HG03432 (cell line): ENCODE measurements around the gene PTPRR.
"Not testable (repeated sequence)": the region's sequence is repeated elsewhere in the genome, so short reads cannot be mapped to it uniquely, and the experiment has no call there.

ENCODE experiments used
- ATAC-seq: cut with Tn5 transposase; IDR thresholded peaks from one replicate; pipeline ENCODE4 v1.9.1; 2021; ENCODE audit warnings: mild to moderate bottlenecking, moderate library complexity; ENCODE audit not compliant: unreplicated experiment

Gene PTPRR

GRCh38 chr12:70749931-70750330 lies 170.6 kb downstream of the PTPRR start:
- ATAC-seq, result no peak

- no peak for ATAC-seq
Measured at GRCh38 chr12:70748809-70749208, 171.7 kb downstream of the PTPRR start.

- no peak for ATAC-seq
Measured at GRCh38 chr12:70747445-70748260, 172.9 kb downstream of the PTPRR start.

- no peak for ATAC-seq
Measured at GRCh38 chr12:70745048-70745447, 175.5 kb downstream of the PTPRR start.

- ATAC-seq, result no peak
Measured at GRCh38 chr12:70744178-70744577, 176.4 kb downstream of the PTPRR start.

GRCh38 chr12:70741256-70741655 lies 179.3 kb downstream of the PTPRR start:
- no peak for ATAC-seq

- no peak for ATAC-seq
Measured at GRCh38 chr12:70739756-70740155, 180.8 kb downstream of the PTPRR start.

GRCh38 chr12:70736351-70737133 lies 184.0 kb downstream of the PTPRR start:
- no peak for ATAC-seq

- not testable (repeated sequence) for ATAC-seq
Measured at GRCh38 chr12:70735197-70735596, 185.3 kb downstream of the PTPRR start.

- ATAC-seq, result peak; percentile 94
Measured at GRCh38 chr12:70733385-70733784, 187.2 kb downstream of the PTPRR start.

GRCh38 chr12:70732287-70732686 lies 188.3 kb downstream of the PTPRR start:
- no peak for ATAC-seq

GRCh38 chr12:70730675-70731180 lies 189.8 kb downstream of the PTPRR start:
- ATAC-seq, result no peak

- ATAC-seq, result peak; percentile 58
Measured at GRCh38 chr12:70724444-70724843, 196.1 kb downstream of the PTPRR start.

GRCh38 chr12:70722584-70723343 lies 197.8 kb downstream of the PTPRR start:
- no peak for ATAC-seq

GRCh38 chr12:70721656-70722357 lies 198.7 kb downstream of the PTPRR start:
- ATAC-seq, result no peak

- ATAC-seq, result no peak
Measured at GRCh38 chr12:70721216-70721615, 199.3 kb downstream of the PTPRR start.

GRCh38 chr12:70719672-70720420 lies 200.7 kb downstream of the PTPRR start:
- peak; percentile 75 for ATAC-seq

GRCh38 chr12:70719071-70719470 lies 201.5 kb downstream of the PTPRR start:
- no peak for ATAC-seq

- ATAC-seq, result no peak
Measured at GRCh38 chr12:70711831-70712230, 208.7 kb downstream of the PTPRR start.

GRCh38 chr12:70709022-70709421 lies 211.5 kb downstream of the PTPRR start:
- ATAC-seq, result no peak
